Spleen (tissue), 7 donors: Measurements from ENCODE around the gene CNTF.

Source experiments
- CTCF ChIP-seq, 11 experiments: fragments of 200-600 bp in 7 of 11; fragments of 450-650 bp in 4 of 11; sonication (generic) in 4 of 11; IDR thresholded peaks in 8 of 11; conservative IDR thresholded peaks in 3 of 11; 1 replicate in 7 of 11; 2 replicates in 4 of 11; pipeline versions ENCODE4 v1.4.0 to v1.8.0; 2016 to 2021; ENCODE audit warnings: antibody characterized with exemption in 11 of 11, inconsistent platforms in 4 of 11, mild to moderate bottlenecking in 1 of 11
- POLR2A ChIP-seq, 3 donors: fragments of 450-650 bp; IDR thresholded peaks; one replicate each; pipeline ENCODE4 v1.5.1; 2017; ENCODE audit warnings: antibody characterized with exemption in 3 of 3, mild to moderate bottlenecking in 1 of 3
- POLR2AphosphoS5 ChIP-seq, 3 donors: sonication (generic); formaldehyde crosslinking; IDR thresholded peaks; one replicate each; pipeline ENCODE4 v1.5.1; 2017; ENCODE audit warnings: antibody characterized with exemption in 3 of 3
- donor health status: DM: no; HTN: no; CAD: no; lungs with moderate emphysema.
- donor health status: DM: no; HTN: no; CAD: no.
- donor health status: DM: no; HTN: no; CAD: no.

GRCh38 chr11:58639669-58640068 is 17.2 kb downstream of the CNTF start:
- TF ChIP-seq CTCF (IDR thresholded peaks at IDR 0.05 in 8 of 11, conservative IDR thresholded peaks at IDR 0.05 in 3 of 11) (no peak), POLR2AphosphoS5 (IDR thresholded peaks at IDR 0.05) (no peak), POLR2A (IDR thresholded peaks at IDR 0.05) (no peak)
